ENCODE data around the gene EVX1. TPM values are rescaled to one million over a fixed set of nuclear protein-coding genes. Genes with fewer than 3 reads are reported as not detected.

EVX1 gene
- under 1 TPM; 0.82 to 0.87 TPM for total RNA-seq
- long read RNA-seq = 0 reads

- DNase-seq = no peak
- peak; percentile 5 for ATAC-seq
- intact Hi-C loops (cut with DNase I, micrococcal nuclease) = no loop called here
Observed at GRCh38 chr7:27242555-27243339, at the start of gene EVX1. TSS of gene EVX1 (plus strand) at chr7:27242802. CDS start at chr7:27243031, 229 bp downstream.

GRCh38 chr7:27193335-27194001 lies 49.1 kb upstream of the EVX1 start:
- intact Hi-C loops (cut with DNase I, micrococcal nuclease) = no loop called here
- ATAC-seq = no peak
- peak in 1 of 2 donors; percentile 31 for DNase-seq

- ATAC-seq (no peak), DNase-seq (no peak)
- intact Hi-C loops (cut with DNase I, micrococcal nuclease) = no loop called here
Observed at GRCh38 chr7:27194002-27194352, 48.6 kb upstream of the EVX1 start.

- intact Hi-C loops (cut with DNase I, micrococcal nuclease) = no loop called here
- ATAC-seq (no peak), DNase-seq (peak in 1 of 2 donors; percentile 51)
Observed at GRCh38 chr7:27194686-27195379, 47.8 kb upstream of the EVX1 start.

DNA sequence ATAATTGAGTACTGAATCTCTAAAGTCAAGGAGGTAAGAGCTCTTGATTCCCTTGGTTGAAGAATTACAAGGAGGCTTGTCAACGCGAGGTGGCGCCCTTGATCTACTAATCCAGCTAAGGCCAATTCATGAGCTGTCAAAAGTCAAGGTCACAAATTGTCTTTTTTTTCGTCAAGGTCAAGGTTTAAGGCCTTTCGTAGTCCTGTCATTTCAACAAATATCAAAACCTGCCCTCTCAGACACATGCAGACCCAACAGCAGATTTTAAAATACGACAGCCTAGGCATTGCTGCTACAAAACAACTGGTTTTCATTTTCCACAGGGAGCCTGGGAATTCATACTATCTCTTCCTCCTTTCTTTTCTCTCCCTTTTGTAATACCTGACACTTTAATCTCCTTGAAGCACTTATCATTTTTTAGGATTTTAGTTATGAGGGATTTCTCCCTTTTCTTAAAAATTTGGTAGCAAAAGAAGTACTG lies 46.3 kb upstream of the EVX1 start:
- peak; percentile 16 for ATAC-seq
- intact Hi-C loops (cut with DNase I, micrococcal nuclease) = no loop called here

GRCh38 chr7:27197137-27198042 lies 45.2 kb upstream of the EVX1 start:
- DNase-seq (no peak), ATAC-seq (no peak)
- intact Hi-C loops (cut with DNase I, micrococcal nuclease) = no loop called here

More for the DNA sequence above, 46.3 kb upstream of the EVX1 start:
- DNase-seq = peak; percentile 90 to 98

DNA sequence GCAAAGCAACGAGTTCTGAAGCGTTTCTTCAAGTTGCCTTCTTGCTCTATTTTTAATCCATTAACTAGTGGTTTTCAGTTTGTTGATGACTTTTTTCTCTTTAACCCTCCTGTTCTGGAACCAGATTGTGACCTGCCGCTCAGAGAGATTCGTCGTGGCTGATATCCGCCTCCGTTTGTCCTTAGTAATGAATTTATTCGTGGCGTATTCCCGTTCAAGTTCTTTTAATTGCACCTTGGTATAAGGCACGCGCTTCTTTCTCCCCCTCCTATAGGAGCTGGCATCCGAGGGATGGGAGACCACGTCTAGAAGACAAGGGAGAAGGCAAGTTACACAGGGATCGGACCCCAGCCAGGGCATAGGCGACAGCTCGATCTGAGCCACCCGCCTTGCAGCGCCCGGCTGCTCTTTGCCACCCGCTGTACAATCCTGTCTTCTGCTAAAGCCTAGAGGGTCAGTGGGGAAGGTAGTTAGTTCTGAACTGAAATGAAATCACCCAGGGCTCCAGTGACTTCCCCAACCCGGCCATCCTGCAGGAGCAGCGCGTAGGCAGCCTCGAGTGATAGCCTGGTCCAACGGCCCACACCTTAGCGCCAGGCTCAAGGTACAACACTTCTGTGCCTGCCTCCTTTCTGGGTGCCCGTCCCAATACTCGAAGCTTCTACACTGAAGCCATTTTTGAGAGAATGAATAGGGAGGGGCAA lies 44.3 kb upstream of the EVX1 start:
- intact Hi-C loops (cut with DNase I, micrococcal nuclease) = no loop called here
- ATAC-seq (peak; percentile 10), DNase-seq (peak in 1 of 2 donors; percentile 39)

DNA sequence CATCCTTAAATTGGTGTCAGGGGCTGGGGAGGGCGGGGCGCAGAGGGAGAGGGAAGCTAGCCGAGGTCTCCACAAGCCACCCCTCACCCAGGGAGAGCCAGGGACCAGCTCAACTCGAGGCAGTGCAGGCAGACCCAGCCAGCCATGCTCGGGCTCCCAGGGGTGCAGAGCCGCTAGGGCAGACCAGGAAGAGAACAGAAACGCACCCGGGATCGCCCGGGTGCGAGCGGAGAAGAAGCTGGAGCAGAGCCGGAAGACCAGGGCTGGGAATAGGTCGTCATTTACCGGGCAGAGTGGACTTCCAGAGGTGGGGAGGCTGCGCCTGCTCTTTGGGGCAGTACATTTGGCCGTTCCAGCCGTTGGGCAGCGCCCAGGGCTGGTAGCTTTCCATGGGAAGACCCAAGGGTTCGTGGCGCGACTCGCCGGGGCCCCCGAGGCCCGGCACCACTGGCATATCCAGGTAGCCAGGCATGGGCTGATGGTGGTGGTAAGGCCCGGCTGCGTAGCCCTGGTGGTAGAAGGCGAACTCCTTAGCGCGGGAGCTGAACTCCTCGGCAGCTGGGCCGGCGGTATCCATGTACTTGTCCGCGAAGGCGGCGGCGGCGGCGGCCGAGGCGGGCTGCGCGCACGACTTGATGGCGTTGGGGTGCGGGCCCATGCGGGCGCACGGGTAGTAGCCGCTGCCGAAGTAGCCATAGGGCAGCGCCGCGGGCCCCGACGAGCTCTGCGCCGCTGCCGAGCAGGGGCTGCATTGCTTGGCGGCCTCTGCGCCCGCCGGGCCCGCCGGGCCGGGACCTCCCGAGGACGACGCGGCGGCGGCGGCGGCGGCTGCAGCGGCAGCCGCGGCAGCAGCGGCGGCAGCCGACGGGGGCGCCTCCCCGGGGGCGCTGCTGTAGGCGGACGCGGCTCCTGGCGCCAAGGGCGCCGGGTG lies 43.5 kb upstream of the EVX1 start:
- ATAC-seq = no peak
- intact Hi-C loops (cut with DNase I, micrococcal nuclease) = no loop called here
- peak in 1 of 2 donors; percentile 46 for DNase-seq

- intact Hi-C loops (cut with DNase I, micrococcal nuclease) = no loop called here
- ATAC-seq (peak; percentile 63), DNase-seq (peak; percentile 84 to 89)
Observed at GRCh38 chr7:27199849-27200760, 42.5 kb upstream of the EVX1 start, which contains the start of gene HOXA13. TSS of gene HOXA13 (minus strand) at chr7:27200091. CDS start at chr7:27200077, 14 bp downstream.

DNA sequence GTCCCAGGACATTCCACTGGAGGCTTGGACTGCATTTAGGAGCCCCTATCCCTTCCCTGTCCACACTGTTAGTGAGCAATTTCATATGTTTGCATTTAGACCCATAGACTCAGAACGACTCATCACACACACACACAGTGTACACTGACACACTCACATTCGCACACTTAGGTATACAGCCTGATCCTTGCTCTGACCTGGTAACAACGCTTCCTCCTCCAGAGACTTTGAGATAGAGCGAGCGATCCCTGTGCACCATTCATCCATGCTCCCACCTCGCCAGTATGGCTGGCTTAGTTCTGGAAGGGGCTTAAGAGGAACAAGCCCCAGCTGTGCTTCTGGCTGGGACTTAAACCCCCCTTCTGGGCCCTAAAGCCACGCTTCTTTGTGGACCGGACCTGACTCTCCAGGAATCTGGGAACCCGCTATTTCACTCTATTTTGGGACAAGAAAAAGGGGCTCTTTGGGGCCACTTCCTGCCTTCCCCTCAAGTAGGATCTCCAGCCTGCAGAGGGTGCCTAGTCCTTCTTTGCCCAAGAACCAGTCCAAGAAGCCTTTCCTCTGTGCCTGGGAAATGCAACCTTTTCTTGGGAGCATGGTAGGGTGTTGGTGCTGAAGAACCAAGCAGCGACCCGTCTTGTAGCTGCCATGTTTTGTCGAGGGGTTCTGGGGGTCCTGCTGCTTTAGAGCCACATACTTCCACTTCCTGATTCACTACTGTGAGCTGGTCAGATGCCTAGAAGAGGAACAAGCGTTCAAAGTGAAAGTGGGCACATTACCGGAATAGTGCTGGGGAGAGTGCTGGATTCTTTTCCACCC lies 41.6 kb upstream of the EVX1 start:
- DNase-seq (peak in 1 of 2 donors; percentile 42), ATAC-seq (peak; percentile 37)
- intact Hi-C loops (cut with DNase I, micrococcal nuclease) = no loop called here

DNA sequence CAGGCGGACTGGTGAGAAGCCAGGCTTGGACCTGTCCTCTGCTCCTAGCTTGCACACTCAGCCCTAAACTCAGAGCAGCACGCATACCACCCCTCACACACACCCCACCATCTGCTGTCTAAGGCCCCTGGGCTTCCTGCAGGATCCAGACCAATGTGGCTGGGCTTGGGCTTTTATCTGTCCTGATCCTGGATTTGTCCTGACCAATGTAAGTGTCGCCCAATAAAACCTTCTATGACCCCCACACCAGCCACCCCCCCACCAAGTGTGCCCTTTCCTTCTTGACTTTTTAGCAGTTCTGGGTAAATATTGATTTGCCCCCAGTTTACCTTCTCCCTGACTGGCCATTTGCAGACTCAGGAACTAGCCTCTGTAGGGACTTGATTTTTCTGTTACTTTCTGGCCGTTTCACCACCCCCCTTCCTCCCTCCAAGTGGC lies 41.0 kb upstream of the EVX1 start:
- intact Hi-C loops (cut with DNase I, micrococcal nuclease) = no loop called here

DNA sequence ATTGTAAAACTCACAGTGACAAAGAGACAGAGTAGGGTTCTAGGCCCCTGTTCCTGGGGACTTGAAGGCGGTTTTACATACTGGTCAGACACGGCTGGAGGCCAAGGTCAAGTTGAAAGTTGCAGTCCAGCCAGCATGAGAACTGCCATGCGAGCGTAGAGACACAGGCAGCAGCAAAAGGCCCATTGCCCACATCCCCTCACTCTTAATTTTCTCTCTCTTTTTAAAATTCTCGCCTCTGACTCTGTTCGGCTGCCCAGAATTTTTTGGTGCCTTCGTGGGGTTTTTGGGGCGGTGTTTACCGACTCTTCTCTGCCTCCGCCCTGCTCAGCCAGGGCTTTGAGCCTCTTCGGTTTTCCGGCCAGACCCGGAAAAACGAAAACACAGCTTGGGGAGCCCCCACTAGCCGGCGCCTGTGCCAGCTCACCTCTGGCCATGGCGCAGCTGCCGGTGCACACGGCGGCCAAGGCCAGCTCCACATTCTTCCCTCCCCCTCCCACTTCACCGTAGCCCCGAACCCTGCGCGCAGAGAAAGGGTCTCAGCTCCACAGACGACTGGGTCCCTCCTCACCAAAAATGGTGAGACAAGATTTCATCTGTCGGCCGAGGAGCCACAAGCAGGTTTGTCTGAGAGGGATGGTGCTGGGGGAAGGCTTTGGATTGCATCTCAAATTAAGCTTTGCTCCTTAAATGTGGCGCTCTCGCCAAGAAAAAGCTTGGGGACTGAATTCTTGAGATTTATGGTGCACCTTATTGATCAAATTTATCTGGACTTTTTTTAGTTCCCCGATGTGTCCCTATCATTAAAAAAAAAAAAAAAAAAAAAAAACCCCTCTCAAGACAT lies 40.4 kb upstream of the EVX1 start:
- intact Hi-C loops (cut with DNase I, micrococcal nuclease) = no loop called here
- DNase-seq = peak in 1 of 2 donors; percentile 35
- ATAC-seq = no peak

More for the DNA sequence above, 41.0 kb upstream of the EVX1 start:
- ATAC-seq (peak; percentile 0), DNase-seq (peak; percentile 48 to 51)

- DNase-seq (peak in 1 of 2 donors; percentile 8), ATAC-seq (no peak)
- intact Hi-C loops (cut with DNase I, micrococcal nuclease) = no loop called here
Observed at GRCh38 chr7:27202862-27203134, 39.8 kb upstream of the EVX1 start.

GRCh38 chr7:27203365-27203953 lies 39.1 kb upstream of the EVX1 start:
- intact Hi-C loops (cut with DNase I, micrococcal nuclease) = no loop called here
- ATAC-seq (no peak), DNase-seq (peak in 1 of 2 donors; percentile 30)

All from left colon (tissue), 2 donors.